SK-N-SH (cell line): ENCODE measurements around the gene KLF15. TPM values are rescaled to one million over a fixed set of nuclear protein-coding genes. Genes with fewer than 3 reads are reported as not detected.

Experiments used
- CTCF ChIA-PET: fragments of 300-600, 350-600 bp; formaldehyde crosslinking; extraction: SDS; loops from one replicate; lab custom pipeline; 2021; lab: Yijun Ruan, JAX
- POLR2A ChIA-PET: fragments of 350-600 bp; sonication (Branson Sonifier 250); formaldehyde crosslinking; extraction: SDS; loops from one replicate; lab custom pipeline; 2020; ENCODE audit warnings: antibody characterized with exemption, inconsistent platforms; lab: Yijun Ruan, JAX
- DNase-seq: peaks from one replicate; pipeline ENCODE4 v3.0.0; 2012
- H2AFZ ChIP-seq: fragments of 200-600 bp; sonication (generic); 2 replicates; pipeline ENCODE4 v1.8.1; 2016; ENCODE audit warnings: antibody characterized with exemption, mild to moderate bottlenecking, low read depth
- H3F3A ChIP-seq: fragments of 200-600 bp; sonication (generic); replicated peaks from 2 replicates; pipeline ENCODE3; 2016; ENCODE audit warnings: antibody characterized with exemption, mild to moderate bottlenecking; ENCODE audit not compliant: insufficient read depth
- H3K27ac ChIP-seq, 2 experiments: fragments of 200-500 bp in 1 of 2; fragments of 200-600 bp in 1 of 2; sonication (Bioruptor generic) in 1 of 2; sonication (generic), shearing (Covaris generic) in 1 of 2; 2 replicates each; pipeline versions ENCODE4 v1.5.1 to v1.6.1; 2014 to 2016; ENCODE audit warnings: low read depth in 2 of 2, inconsistent platforms in 1 of 2, low read length in 1 of 2, mild to moderate bottlenecking in 1 of 2, mixed read lengths in 1 of 2
- H3K27me3 ChIP-seq: fragments of 200-600 bp; sonication (generic), shearing (Covaris generic); 2 replicates; pipeline ENCODE4 v1.6.1; 2016; ENCODE audit warnings: mixed run types; ENCODE audit not compliant: insufficient read depth
- H3K36me3 ChIP-seq, 2 experiments: fragments of 200-500 bp in 1 of 2; fragments of 200-600 bp in 1 of 2; sonication (Bioruptor generic) in 1 of 2; sonication (generic) in 1 of 2; replicated peaks in 1 of 2; 2 replicates each; pipeline versions ENCODE3 to v1.5.1; 2014 to 2016; ENCODE audit warnings: low read length in 1 of 2, mild to moderate bottlenecking in 1 of 2; ENCODE audit not compliant: insufficient read depth in 2 of 2, control insufficient read depth in 1 of 2
- H3K4me1 ChIP-seq, 2 experiments: fragments of 200-500 bp in 1 of 2; fragments of 200-600 bp in 1 of 2; sonication (Bioruptor generic) in 1 of 2; sonication (generic), shearing (Covaris generic) in 1 of 2; 2 replicates each; pipeline versions ENCODE4 v1.5.1 to v1.6.1; 2014 to 2016; ENCODE audit warnings: low read depth in 1 of 2, low read length in 1 of 2, mixed run types in 1 of 2; ENCODE audit not compliant: insufficient read depth in 2 of 2, control insufficient read depth in 1 of 2
- H3K4me2 ChIP-seq: fragments of 200-600 bp; sonication (generic), shearing (Covaris generic); 2 replicates; pipeline ENCODE4 v1.6.1; 2017; ENCODE audit warnings: mixed run types
- H3K4me3 ChIP-seq, 2 experiments: fragments of 200-500 bp in 1 of 2; fragments of 200-600 bp in 1 of 2; sonication (Bioruptor generic) in 1 of 2; sonication (generic), shearing (Covaris generic) in 1 of 2; 2 replicates each; pipeline versions ENCODE4 v1.5.1 to v1.8.1; 2014 to 2016; ENCODE audit warnings: low read depth in 2 of 2, inconsistent platforms in 1 of 2, low read length in 1 of 2, mild to moderate bottlenecking in 1 of 2, mixed read lengths in 1 of 2, moderate library complexity in 1 of 2
- H3K79me2 ChIP-seq: fragments of 200-600 bp; sonication (generic); 2 replicates; pipeline ENCODE4 v1.8.1; 2017; ENCODE audit warnings: mild to moderate bottlenecking; ENCODE audit not compliant: insufficient read depth
- H3K9ac ChIP-seq: fragments of 200-600 bp; sonication (generic); 2 replicates; pipeline ENCODE4 v1.6.1; 2017; ENCODE audit warnings: mixed run types
- H3K9me2 ChIP-seq: fragments of 200-600 bp; sonication (generic); 2 replicates; pipeline ENCODE4 v1.6.1; 2017; ENCODE audit warnings: mixed run types
- H3K9me3 ChIP-seq: fragments of 200-600 bp; sonication (generic); 2 replicates; pipeline ENCODE4 v1.6.1; 2017; ENCODE audit warnings: mixed run types, mild to moderate bottlenecking, moderate library complexity
- H4K20me1 ChIP-seq: fragments of 200-600 bp; sonication (generic); 2 replicates; pipeline ENCODE4 v1.6.1; 2017; ENCODE audit warnings: mild to moderate bottlenecking, mixed run types; ENCODE audit not compliant: insufficient read depth
- FOSL2 ChIP-seq: IDR thresholded peaks from 2 replicates; pipeline ENCODE4 v1.4.0; 2012; ENCODE audit warnings: low read depth, mild to moderate bottlenecking, moderate library complexity, borderline replicate concordance
- GABPA ChIP-seq: IDR thresholded peaks from 2 replicates; pipeline ENCODE4 v1.4.0; 2012; ENCODE audit warnings: low read depth, mild to moderate bottlenecking
- GATA2 ChIP-seq: sonication (generic); formaldehyde crosslinking; IDR thresholded peaks from 2 replicates; pipeline ENCODE4 v1.5.0; 2020; ENCODE audit warnings: mild to moderate bottlenecking, missing genetic modification reagents
- POLR2AphosphoS5 ChIP-seq: IDR thresholded peaks from 2 replicates; pipeline ENCODE4 v1.6.1; 2012; ENCODE audit warnings: low read depth, low read length
- RAD21 ChIP-seq: IDR thresholded peaks from 2 replicates; pipeline ENCODE4 v1.6.1; 2012; ENCODE audit warnings: mild to moderate bottlenecking, low read length
- SIN3A ChIP-seq: IDR thresholded peaks from 2 replicates; pipeline ENCODE4 v1.6.1; 2012; ENCODE audit warnings: low read depth, mild to moderate bottlenecking, low read length, moderate library complexity, borderline replicate concordance
- ZBTB33 ChIP-seq: IDR thresholded peaks from 2 replicates; pipeline ENCODE4 v1.4.0; 2012; ENCODE audit warnings: low read depth, borderline replicate concordance
- WGBS: methylation state at CpG from one replicate; pipeline ENCODE4 v1.1.6; 2017; ENCODE audit warnings: low lambda C conversion rate; 5-methylcytosine and 5-hydroxymethylcytosine counted together
- polyA plus RNA-seq, 3 experiments: library from polyadenylated mRNA; depleted of rRNA; stranded (reverse); fragments of >200 nt; gene quantifications; 2 replicates each; pipeline ENCODE4 v1.2.3, GENCODE V29; 2012
- TF ChIP-seq, protein P1 (sequence below): fragments of 200-600 bp; sonication (generic); IDR thresholded peaks from 2 replicates; pipeline ENCODE4 v1.6.1; 2017; ENCODE audit warnings: antibody characterized with exemption, mild to moderate bottlenecking, moderate library complexity
- TF ChIP-seq, protein P2 (sequence below): fragments of 150-350 bp; IDR thresholded peaks from 2 replicates; pipeline ENCODE4 v1.6.1; 2017; ENCODE audit warnings: antibody characterized with exemption, low read length, low read depth, borderline replicate concordance

KLF15 gene
- polyA plus RNA-seq, 1 of the 3 experiments (the other 2 are of a cell fraction): 0.28 TPM

DNA sequence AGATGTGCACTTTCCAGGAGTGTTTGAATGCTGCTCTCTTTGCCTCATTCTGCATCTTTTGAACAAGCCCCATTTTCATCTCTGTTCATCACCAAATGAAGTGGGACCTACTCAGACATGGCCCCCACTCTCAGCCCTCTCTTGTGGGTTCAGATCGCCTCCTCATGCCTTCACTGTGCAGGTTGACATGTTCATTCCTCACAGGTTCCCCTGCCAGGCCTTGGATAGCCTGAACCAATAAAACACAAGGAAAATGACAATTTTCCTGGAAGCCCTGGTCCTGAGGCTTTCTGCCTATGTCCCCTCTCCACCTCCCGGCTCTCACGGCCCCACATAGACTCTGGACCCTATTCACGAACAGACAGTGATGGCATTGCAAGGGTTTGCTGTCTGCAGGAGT lies 17.7 kb downstream of the KLF15 start:
- Histone ChIP-seq H3K79me2 (no peaks in the 10 kb centered on the region), H3K4me2 (no peak overlapping the region), H3K36me3 (no peaks in the 10 kb centered on the region), H3F3A (no peaks in the 10 kb centered on the region), H3K9me3 (no peaks in the 10 kb centered on the region), H3K4me1 (peaks cover 0 to 10% of the 10 kb centered on the region in 2 experiments; a peak in 1 of 4 replicates), H4K20me1 (no peaks in the 10 kb centered on the region), H2AFZ (no peak overlapping the region), H3K9me2 (no peaks in the 10 kb centered on the region), H3K27ac (no peak overlapping the region), H3K9ac (no peak overlapping the region), H3K4me3 (no peak overlapping the region), H3K27me3 (no peaks in the 10 kb centered on the region)
- POLR2A ChIA-PET: interaction anchor here (0.6 kb wide), 1 partner anchor 133 kb away, joined by 3 read pairs; no protein-coding TSS in a partner anchor
- no peak for DNase-seq
- CTCF ChIA-PET: interaction anchor here (1.0 to 1.4 kb wide), 4 partner anchors 18 to 205 kb away, joined by 3 to 4 read pairs (median 3); no protein-coding TSS in a partner anchor
- 40% methylated on average over 4 of the region's 4 CpGs for WGBS
- no peak for TF ChIP-seq POLR2AphosphoS5
- TF ChIP-seq SIN3A: no peak

- Histone ChIP-seq H3K79me2 (no peaks in the 10 kb centered on the region), H3K9ac (no peak overlapping the region), H3K27me3 (no peaks in the 10 kb centered on the region), H3K27ac (no peak overlapping the region), H3K4me1 (peaks cover 0 to 10% of the 10 kb centered on the region in 2 experiments; a peak in 1 of 4 replicates), H3F3A (no peaks in the 10 kb centered on the region), H3K4me3 (no peak overlapping the region), H3K4me2 (no peak overlapping the region), H3K9me3 (no peaks in the 10 kb centered on the region), H2AFZ (no peak overlapping the region), H4K20me1 (no peaks in the 10 kb centered on the region), H3K36me3 (no peaks in the 10 kb centered on the region), H3K9me2 (no peaks in the 10 kb centered on the region)
- 31% methylated on average over 9 of the region's 15 CpGs for WGBS
- TF ChIP-seq GATA2 (CRISPR knock-in tag) (peak; percentile 77), FOSL2 (no peak), POLR2AphosphoS5 (no peak), ZBTB33 (no peak), RAD21 (no peak), GABPA (no peak)
- TF ChIP-seq, protein P1, sequence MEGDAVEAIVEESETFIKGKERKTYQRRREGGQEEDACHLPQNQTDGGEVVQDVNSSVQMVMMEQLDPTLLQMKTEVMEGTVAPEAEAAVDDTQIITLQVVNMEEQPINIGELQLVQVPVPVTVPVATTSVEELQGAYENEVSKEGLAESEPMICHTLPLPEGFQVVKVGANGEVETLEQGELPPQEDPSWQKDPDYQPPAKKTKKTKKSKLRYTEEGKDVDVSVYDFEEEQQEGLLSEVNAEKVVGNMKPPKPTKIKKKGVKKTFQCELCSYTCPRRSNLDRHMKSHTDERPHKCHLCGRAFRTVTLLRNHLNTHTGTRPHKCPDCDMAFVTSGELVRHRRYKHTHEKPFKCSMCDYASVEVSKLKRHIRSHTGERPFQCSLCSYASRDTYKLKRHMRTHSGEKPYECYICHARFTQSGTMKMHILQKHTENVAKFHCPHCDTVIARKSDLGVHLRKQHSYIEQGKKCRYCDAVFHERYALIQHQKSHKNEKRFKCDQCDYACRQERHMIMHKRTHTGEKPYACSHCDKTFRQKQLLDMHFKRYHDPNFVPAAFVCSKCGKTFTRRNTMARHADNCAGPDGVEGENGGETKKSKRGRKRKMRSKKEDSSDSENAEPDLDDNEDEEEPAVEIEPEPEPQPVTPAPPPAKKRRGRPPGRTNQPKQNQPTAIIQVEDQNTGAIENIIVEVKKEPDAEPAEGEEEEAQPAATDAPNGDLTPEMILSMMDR: no peak
- TF ChIP-seq, protein P2, sequence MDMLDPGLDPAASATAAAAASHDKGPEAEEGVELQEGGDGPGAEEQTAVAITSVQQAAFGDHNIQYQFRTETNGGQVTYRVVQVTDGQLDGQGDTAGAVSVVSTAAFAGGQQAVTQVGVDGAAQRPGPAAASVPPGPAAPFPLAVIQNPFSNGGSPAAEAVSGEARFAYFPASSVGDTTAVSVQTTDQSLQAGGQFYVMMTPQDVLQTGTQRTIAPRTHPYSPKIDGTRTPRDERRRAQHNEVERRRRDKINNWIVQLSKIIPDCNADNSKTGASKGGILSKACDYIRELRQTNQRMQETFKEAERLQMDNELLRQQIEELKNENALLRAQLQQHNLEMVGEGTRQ: no peak
- peak; percentile 70 for DNase-seq
- ChIA-PET POLR2A (interaction anchor here (0.6 kb wide), 1 partner anchor 133 kb away, joined by 3 read pairs; no protein-coding TSS in a partner anchor), CTCF (interaction anchor here (0.9 to 1.4 kb wide), 5 partner anchors 18 to 126 kb away, joined by 3 to 4 read pairs (median 3); no protein-coding TSS in a partner anchor)
Measured at GRCh38 chr3:126338790-126339288, 18.4 kb downstream of the KLF15 start.
